Fibroblast of pulmonary artery (primary cell): ENCODE data around the gene RALY.

Experiments used
- DNase-seq: peaks from one replicate; pipeline ENCODE4 v3.0.0-alpha.2; 2010; ENCODE audit warnings: low read depth
- H3K4me3 ChIP-seq: replicated peaks from 2 replicates; pipeline ENCODE4 v1.5.1; 2011; ENCODE audit warnings: low read depth, mild to moderate bottlenecking, control low read depth, low read length, moderate library complexity
- TF ChIP-seq, protein P1 (sequence below): IDR thresholded peaks from 2 replicates; pipeline ENCODE4 v1.5.1; 2011; ENCODE audit warnings: mild to moderate bottlenecking, control low read depth, low read length, inconsistent platforms; ENCODE audit errors: missing control alignments

The RALY gene

GRCh38 chr20:34013554-34013953 is 19.8 kb downstream of the RALY start:
- no peak overlapping the region for H3K4me3 ChIP-seq
- DNase-seq: no peak
- TF ChIP-seq, protein P1, sequence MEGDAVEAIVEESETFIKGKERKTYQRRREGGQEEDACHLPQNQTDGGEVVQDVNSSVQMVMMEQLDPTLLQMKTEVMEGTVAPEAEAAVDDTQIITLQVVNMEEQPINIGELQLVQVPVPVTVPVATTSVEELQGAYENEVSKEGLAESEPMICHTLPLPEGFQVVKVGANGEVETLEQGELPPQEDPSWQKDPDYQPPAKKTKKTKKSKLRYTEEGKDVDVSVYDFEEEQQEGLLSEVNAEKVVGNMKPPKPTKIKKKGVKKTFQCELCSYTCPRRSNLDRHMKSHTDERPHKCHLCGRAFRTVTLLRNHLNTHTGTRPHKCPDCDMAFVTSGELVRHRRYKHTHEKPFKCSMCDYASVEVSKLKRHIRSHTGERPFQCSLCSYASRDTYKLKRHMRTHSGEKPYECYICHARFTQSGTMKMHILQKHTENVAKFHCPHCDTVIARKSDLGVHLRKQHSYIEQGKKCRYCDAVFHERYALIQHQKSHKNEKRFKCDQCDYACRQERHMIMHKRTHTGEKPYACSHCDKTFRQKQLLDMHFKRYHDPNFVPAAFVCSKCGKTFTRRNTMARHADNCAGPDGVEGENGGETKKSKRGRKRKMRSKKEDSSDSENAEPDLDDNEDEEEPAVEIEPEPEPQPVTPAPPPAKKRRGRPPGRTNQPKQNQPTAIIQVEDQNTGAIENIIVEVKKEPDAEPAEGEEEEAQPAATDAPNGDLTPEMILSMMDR: no peak

GRCh38 chr20:34014878-34015277 is 21.2 kb downstream of the RALY start:
- TF ChIP-seq, protein P1: no peak

DNA sequence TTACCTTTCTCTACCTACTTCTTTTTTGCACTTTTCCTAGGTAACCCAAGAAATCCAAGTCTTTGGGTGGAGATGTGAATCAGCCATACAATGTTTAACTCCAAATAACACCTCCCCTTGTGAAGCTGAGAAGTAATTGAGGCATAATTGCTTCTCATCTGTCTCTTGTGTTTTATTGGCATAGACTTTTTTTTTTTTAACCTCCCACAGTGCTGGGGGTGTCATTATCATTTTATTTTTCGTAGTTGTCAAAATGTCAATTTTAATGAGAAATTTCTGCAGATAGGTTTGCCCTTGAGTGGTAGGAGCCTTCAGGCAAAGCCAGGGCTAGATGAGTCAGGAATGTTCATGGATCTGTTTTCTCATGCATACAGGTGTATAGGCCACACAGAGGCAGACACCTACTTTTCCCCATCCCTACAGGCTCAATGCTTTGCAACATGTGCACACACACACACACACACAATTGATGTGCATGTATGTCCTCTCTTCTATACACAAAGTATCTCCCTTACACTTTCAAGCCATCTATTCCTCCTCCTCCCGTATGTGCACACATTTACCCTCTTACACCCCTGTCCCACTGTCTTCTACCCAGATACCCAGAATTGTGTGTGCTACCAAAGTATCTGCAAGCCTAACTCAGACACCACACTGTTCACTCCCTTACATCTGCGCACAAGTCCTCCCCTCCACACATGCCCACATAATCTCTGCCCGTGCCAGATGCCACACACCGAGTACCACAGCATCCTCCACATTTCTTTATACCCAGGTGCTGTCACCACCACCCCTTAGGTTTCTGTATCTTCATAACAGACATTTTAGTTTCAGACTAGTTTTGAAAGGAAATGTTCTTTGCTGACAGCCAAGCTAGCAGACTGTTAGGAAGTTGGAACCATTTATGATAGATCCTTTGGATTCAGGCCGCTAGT is 22.0 kb downstream of the RALY start:
- no peak for DNase-seq
- TF ChIP-seq, protein P1: no peak
- H3K4me3 ChIP-seq: no peak overlapping the region

More at GRCh38 chr20:34014878-34015277, 21.2 kb downstream of the RALY start:
- no peak overlapping the region for H3K4me3 ChIP-seq
- no peak for DNase-seq

- no peak for DNase-seq
- TF ChIP-seq, protein P1: no peak
- H3K4me3 ChIP-seq: no peak overlapping the region
Observed at GRCh38 chr20:34016736-34017135, 23.0 kb downstream of the RALY start.

GRCh38 chr20:34017610-34018009 is 23.9 kb downstream of the RALY start:
- DNase-seq: peak; percentile 46
- no peak overlapping the region for H3K4me3 ChIP-seq
- TF ChIP-seq, protein P1: no peak

DNA sequence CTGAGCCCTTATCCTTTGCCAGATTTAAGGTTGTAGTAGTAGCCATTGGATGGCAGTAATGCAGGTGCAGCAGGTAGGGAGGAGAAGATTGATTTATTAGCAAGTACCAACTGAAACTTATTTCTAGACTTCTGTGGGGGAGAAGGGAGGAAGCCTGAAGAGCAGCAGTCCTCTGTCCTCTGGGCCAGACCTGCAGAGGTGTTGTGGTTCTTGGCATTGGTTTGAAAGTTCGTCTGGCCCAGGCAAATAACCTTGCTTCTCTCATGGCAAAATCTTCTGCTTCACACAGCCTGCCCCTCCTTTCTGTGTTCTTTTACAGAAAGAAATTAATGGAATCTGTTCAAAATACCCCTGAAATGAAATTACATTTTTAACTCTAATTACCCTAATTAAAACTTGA is 24.5 kb downstream of the RALY start:
- no peak for DNase-seq
- TF ChIP-seq, protein P1: no peak

More for the DNA sequence above, 24.5 kb downstream of the RALY start:
- H3K4me3 ChIP-seq: no peak overlapping the region
